Measurements from ENCODE around the gene IFITM2. TPM values are rescaled to one million over a fixed set of nuclear protein-coding genes. Genes with fewer than 3 reads are reported as not detected.
"Not testable (repeated sequence)": the region's sequence is repeated elsewhere in the genome, so short reads cannot be mapped to it uniquely, and the experiment has no call there.

IFITM2 gene
- total and polyA plus RNA-seq, 2 of the 4 experiments (the other 2 are of a cell fraction) = 31.2 to 564 TPM

DNA sequence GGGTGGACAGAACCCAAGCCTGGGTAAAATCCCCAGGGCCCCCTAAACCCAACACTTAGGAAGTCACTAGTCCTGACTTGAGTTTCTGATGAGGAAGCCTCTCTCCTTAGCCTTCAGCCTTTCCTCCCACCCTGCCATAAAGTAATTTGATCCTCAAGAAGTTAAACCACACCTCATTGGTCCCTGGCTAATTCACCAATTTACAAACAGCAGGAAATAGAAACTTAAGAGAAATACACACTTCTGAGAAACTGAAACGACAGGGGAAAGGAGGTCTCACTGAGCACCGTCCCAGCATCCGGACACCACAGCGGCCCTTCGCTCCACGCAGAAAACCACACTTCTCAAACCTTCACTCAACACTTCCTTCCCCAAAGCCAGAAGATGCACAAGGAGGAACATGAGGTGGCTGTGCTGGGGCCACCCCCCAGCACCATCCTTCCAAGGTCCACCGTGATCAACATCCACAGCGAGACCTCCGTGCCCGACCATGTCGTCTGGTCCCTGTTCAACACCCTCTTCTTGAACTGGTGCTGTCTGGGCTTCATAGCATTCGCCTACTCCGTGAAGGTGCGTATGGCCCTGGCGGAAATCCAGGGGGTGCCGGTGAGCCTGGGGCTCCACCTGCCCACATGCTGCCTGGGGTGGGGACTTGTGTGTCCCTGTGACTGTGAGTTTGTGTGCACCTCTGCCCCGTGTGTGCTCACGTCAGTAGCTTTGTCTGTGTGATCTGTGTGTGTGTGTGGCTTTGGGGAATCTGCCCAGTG lies 6.4 kb downstream of the IFITM2 start, which contains the start of gene IFITM1 (continued):
- TF ChIP-seq MXI1 (IDR thresholded peaks at IDR 0.05; ENCODE audit: borderline replicate concordance, low read depth, low read length) (no peak), POLR2A (IDR thresholded peaks at IDR 0.05; ENCODE audit: low read depth, low read length) (no peak; the same call in 1 of the 2 replicates)

DNA sequence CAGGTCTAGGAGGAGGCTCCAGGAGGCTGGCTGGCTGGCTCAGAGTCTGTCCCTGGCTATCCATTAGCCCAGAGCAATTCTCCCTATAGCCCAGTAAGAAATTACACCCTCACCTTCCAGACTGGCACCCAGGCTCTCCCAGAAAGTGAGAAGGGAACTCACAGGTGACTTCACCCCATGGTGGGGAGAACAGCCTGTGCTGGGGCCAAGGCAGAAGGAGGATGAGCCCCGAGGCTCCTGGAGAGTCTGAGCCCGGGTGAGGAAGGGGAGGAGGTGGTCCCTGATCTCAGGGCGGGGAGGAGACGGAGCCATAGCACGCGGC lies 6.9 kb downstream of the IFITM2 start:
- peak overlapping the region in 1 of 2 experiments; percentile 72; a peak in 2 of 4 replicates for H4K8ac ChIP-seq (ENCODE audit: low read depth in 2 of 2, low read length in 2 of 2)
- H2AK5ac ChIP-seq (ENCODE audit: low read depth, low read length) = peak overlapping the region; percentile 92
- peaks cover 5 to 34% of the 10 kb centered on the region in 2 experiments; a peak in 3 of 4 replicates for H3K79me1 ChIP-seq (ENCODE audit: low read depth in 1 of 2, low read length in 2 of 2)
- intact Hi-C loops (cut with micrococcal nuclease); H3K27me3 ChIP-seq (ENCODE audit: control insufficient read depth, insufficient read depth, low read length); CTCF ChIA-PET; H2BK20ac ChIP-seq (ENCODE audit: low read depth, low read length); H4K5ac ChIP-seq (ENCODE audit: low read depth, low read length); BruUV-seq (replicated peaks); dilution Hi-C loops (cut with HindIII; ENCODE audit: low sequenced_read_pairs, unreplicated experiment); in situ Hi-C loops (cut with MboI; ENCODE audit: low sequenced_read_pairs); H4K20me1 ChIP-seq (ENCODE audit: insufficient read depth, low read length); H2AFZ ChIP-seq (replicated peaks; ENCODE audit: low read length, poor library complexity); POLR2A ChIA-PET (ENCODE audit: unreplicated experiment); DNase-seq; H3K9me1 ChIP-seq (ENCODE audit: insufficient read depth, low read length); H2BK15ac ChIP-seq (ENCODE audit: low read depth, low read length); H3K36me3 ChIP-seq (ENCODE audit: control insufficient read depth, insufficient read depth, low read length); H3K14ac ChIP-seq (replicated peaks; ENCODE audit: low read depth, low read length); H3K56ac ChIP-seq (ENCODE audit: extremely low read depth, insufficient read depth, low read length); ATAC-seq (ENCODE audit: low read depth); H3K18ac ChIP-seq (ENCODE audit: low read depth, low read length); H3K9me3 ChIP-seq (ENCODE audit: control insufficient read depth, insufficient read depth, low read length): not testable (repeated sequence)
- peak overlapping the region; percentile 71; the same call in 1 of the 2 replicates for H4K91ac ChIP-seq (ENCODE audit: insufficient read depth, low read depth, low read length)
- WGBS, 2 experiments (ENCODE audit: extremely low coverage in 2 of 2, insufficient read length in 1 of 2) = no CpG with 5 or more reads among the region's 6 CpGs
- H2BK120ac ChIP-seq (ENCODE audit: low read depth, low read length) = 0 out of 2 replicates have a peak overlapping the region, but pooled peaks have one; percentile 52
- H3K27ac ChIP-seq (ENCODE audit: insufficient read depth, low read length) = peak overlapping the region; percentile 68
- peak overlapping the region; percentile 76; the same call in 1 of the 2 replicates for H3K4ac ChIP-seq (ENCODE audit: low read depth, low read length)
- H3K23ac ChIP-seq (ENCODE audit: low read depth, low read length) = peak overlapping the region; percentile 90
- H3K4me2 ChIP-seq (ENCODE audit: low read depth, low read length) = peak overlapping the region; percentile 62
- H3K4me3 ChIP-seq (ENCODE audit: insufficient read depth, low read depth, low read length) = peak overlapping the region; percentile 44
- H2AK9ac ChIP-seq (replicated peaks; ENCODE audit: low read depth, low read length, poor library complexity) = peak overlapping the region; percentile 28
- H3K9ac ChIP-seq (ENCODE audit: low read depth, low read length) = peak overlapping the region; percentile 67
- peak overlapping the region; percentile 74 for H2BK5ac ChIP-seq (ENCODE audit: low read depth, low read length, poor library complexity, severe bottlenecking)
- H3K4me1 ChIP-seq (ENCODE audit: control insufficient read depth, insufficient read depth, low read length) = peaks cover 21% of the 10 kb centered on the region

Measured in IMR-90 (cell line).